ENCODE data around the gene RPP40.

GRCh38 chr6:5053038-5053437 is 49.2 kb upstream of the RPP40 start:
- TF ChIP-seq CTCF (conservative IDR thresholded peaks at IDR 0.05; ENCODE audit: low read depth, low read length) (no peak), EZH2 (IDR thresholded peaks at IDR 0.05; ENCODE audit: low read length, unreplicated experiment) (no peak), EZH2phosphoT487 (IDR thresholded peaks at IDR 0.05; ENCODE audit: borderline replicate concordance, low read length) (no peak)

Data from PC-3 (cell line).